HepG2 (cell line): ENCODE data around the gene C5orf58. TPM values are rescaled to one million over a fixed set of nuclear protein-coding genes. Genes with fewer than 3 reads are reported as not detected.

Source experiments
- AHDC1 ChIP-seq: sonication (generic); formaldehyde crosslinking; IDR thresholded peaks from 2 replicates; pipeline ENCODE4 v1.5.1; 2020; ENCODE audit warnings: mild to moderate bottlenecking, missing genetic modification reagents, borderline replicate concordance
- IRF2 ChIP-seq: IDR thresholded peaks from 2 replicates; pipeline ENCODE4 v1.6.1; 2018; ENCODE audit warnings: missing genetic modification reagents, missing compliant biosample characterization
- KLF16 ChIP-seq, 2 experiments: sonication (generic) in 1 of 2; formaldehyde crosslinking in 1 of 2; IDR thresholded peaks; 2 replicates each; pipeline versions ENCODE4 v1.6.1 to v1.8.0; 2016 to 2023; ENCODE audit warnings: missing genetic modification reagents in 2 of 2, missing compliant biosample characterization in 1 of 2
- MBNL3 ChIP-seq: fragments of 250-450 bp; sonication (Bioruptor Pico); conservative IDR thresholded peaks from 2 replicates; pipeline ENCODE4 v1.8.0; 2022; ENCODE audit warnings: mild to moderate bottlenecking, inconsistent platforms
- SCMH1 ChIP-seq: sonication (generic); formaldehyde crosslinking; IDR thresholded peaks from 2 replicates; pipeline ENCODE4 v1.9.0; 2021; ENCODE audit warnings: missing genetic modification reagents, mild to moderate bottlenecking, borderline replicate concordance
- TFAP4 ChIP-seq: sonication (generic); IDR thresholded peaks from 2 replicates; pipeline ENCODE4 v1.6.1; 2016; ENCODE audit warnings: low read depth, borderline replicate concordance
- ZMYM2 ChIP-seq: sonication (generic); formaldehyde crosslinking; IDR thresholded peaks from 2 replicates; pipeline ENCODE4 v1.8.0; 2022; ENCODE audit warnings: mild to moderate bottlenecking, missing genetic modification reagents
- ZNF282 ChIP-seq: fragments of 450-650 bp; IDR thresholded peaks from 2 replicates; pipeline ENCODE4 v1.6.1; 2018; ENCODE audit not compliant: partially characterized antibody
- ZSCAN25 ChIP-seq: sonication (generic); formaldehyde crosslinking; IDR thresholded peaks from 2 replicates; pipeline ENCODE4 v1.8.0; 2022; ENCODE audit warnings: mild to moderate bottlenecking, missing genetic modification reagents
- polyA plus RNA-seq, 8 experiments: library from polyadenylated mRNA; depleted of rRNA in 3 of 8; stranded (reverse) in 7 of 8; unstranded in 1 of 8; fragments of >200 nt; fragmentation: Illumina TruSeq in 4 of 8; extraction: Trizol in 4 of 8; gene quantifications; 2 replicates each; pipeline versions ENCODE4 v1.2.1 to v1.2.3, GENCODE V29; 2011 to 2016; ENCODE audit warnings: low read depth in 4 of 8, missing spikeins in 1 of 8, mixed read lengths in 1 of 8; ENCODE audit not compliant: insufficient read depth in 1 of 8
- total RNA-seq, 5 experiments: library from RNA; depleted of rRNA; stranded (reverse); fragments of >200 nt; fragmentation: Illumina TruSeq; extraction: Trizol; gene quantifications; 2 replicates each; pipeline ENCODE4 v1.2.3, GENCODE V29; 2016; ENCODE audit warnings: low read depth in 1 of 5

C5orf58 gene
- total and polyA plus RNA-seq, 2 of the 13 experiments (the other 11 are each of a cell fraction or from before 2014, with no cell fraction given): not detected

- TF ChIP-seq AHDC1 (CRISPR knock-in tag): no peak
- TF ChIP-seq ZSCAN25 (CRISPR knock-in tag): no peak
- no peak for TF ChIP-seq ZMYM2 (CRISPR knock-in tag)
- no peak for TF ChIP-seq SCMH1
- TF ChIP-seq TFAP4: no peak
- TF ChIP-seq MBNL3 (CRISPR knock-in tag): no peak
- no peak for TF ChIP-seq ZNF282
- no peak for TF ChIP-seq IRF2
- TF ChIP-seq KLF16 (CRISPR knock-in tag; IDR thresholded peaks at IDR 0.05): no peak
These were observed 53.7 kb downstream of the C5orf58 start (continued) for GRCh38 chr5:170286386-170286925.
